Spleen (tissue), 7 donors: ENCODE results near the gene TSHR.

Experiments
- POLR2A ChIP-seq, 3 donors: fragments of 450-650 bp; IDR thresholded peaks; one replicate each; pipeline ENCODE4 v1.5.1; 2017; ENCODE audit warnings: antibody characterized with exemption in 3 of 3, mild to moderate bottlenecking in 1 of 3
- POLR2AphosphoS5 ChIP-seq, 3 donors: sonication (generic); formaldehyde crosslinking; IDR thresholded peaks; one replicate each; pipeline ENCODE4 v1.5.1; 2017; ENCODE audit warnings: antibody characterized with exemption in 3 of 3
- TF ChIP-seq, protein P1 (sequence below), 11 experiments: fragments of 200-600 bp in 7 of 11; fragments of 450-650 bp in 4 of 11; sonication (generic) in 4 of 11; IDR thresholded peaks in 8 of 11; conservative IDR thresholded peaks in 3 of 11; 1 replicate in 7 of 11; 2 replicates in 4 of 11; pipeline versions ENCODE4 v1.4.0 to v1.8.0; 2016 to 2021; ENCODE audit warnings: antibody characterized with exemption in 11 of 11, inconsistent platforms in 4 of 11, mild to moderate bottlenecking in 1 of 11
- donor health status: DM: no; HTN: no; CAD: no; lungs with moderate emphysema.
- donor health status: DM: no; HTN: no; CAD: no.
- donor health status: DM: no; HTN: no; CAD: no.

- no peak for TF ChIP-seq POLR2AphosphoS5 (IDR thresholded peaks at IDR 0.05)
- TF ChIP-seq, protein P1, sequence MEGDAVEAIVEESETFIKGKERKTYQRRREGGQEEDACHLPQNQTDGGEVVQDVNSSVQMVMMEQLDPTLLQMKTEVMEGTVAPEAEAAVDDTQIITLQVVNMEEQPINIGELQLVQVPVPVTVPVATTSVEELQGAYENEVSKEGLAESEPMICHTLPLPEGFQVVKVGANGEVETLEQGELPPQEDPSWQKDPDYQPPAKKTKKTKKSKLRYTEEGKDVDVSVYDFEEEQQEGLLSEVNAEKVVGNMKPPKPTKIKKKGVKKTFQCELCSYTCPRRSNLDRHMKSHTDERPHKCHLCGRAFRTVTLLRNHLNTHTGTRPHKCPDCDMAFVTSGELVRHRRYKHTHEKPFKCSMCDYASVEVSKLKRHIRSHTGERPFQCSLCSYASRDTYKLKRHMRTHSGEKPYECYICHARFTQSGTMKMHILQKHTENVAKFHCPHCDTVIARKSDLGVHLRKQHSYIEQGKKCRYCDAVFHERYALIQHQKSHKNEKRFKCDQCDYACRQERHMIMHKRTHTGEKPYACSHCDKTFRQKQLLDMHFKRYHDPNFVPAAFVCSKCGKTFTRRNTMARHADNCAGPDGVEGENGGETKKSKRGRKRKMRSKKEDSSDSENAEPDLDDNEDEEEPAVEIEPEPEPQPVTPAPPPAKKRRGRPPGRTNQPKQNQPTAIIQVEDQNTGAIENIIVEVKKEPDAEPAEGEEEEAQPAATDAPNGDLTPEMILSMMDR (IDR thresholded peaks at IDR 0.05 in 8 of 11, conservative IDR thresholded peaks at IDR 0.05 in 3 of 11): no peak
- TF ChIP-seq POLR2A (IDR thresholded peaks at IDR 0.05): no peak
Measured at GRCh38 chr14:81113176-81113575, 157.8 kb downstream of the TSHR start.
